Right renal pelvis (tissue), 4 donors: ENCODE results near the gene ANGEL2. TPM values are rescaled to one million over a fixed set of nuclear protein-coding genes. Genes with fewer than 3 reads are reported as not detected.
"Not testable (repeated sequence)": the region's sequence is repeated elsewhere in the genome, so short reads cannot be mapped to it uniquely, and the experiment has no call there.

Experiments
- DNase-seq, 4 donors: peaks; one replicate each; pipeline ENCODE4 v3.0.0-alpha.2; 2013; ENCODE audit warnings: low read depth in 4 of 4, low spot score in 3 of 4, missing footprints in 1 of 4
- polyA plus RNA-seq, 4 donors: library from polyadenylated mRNA; unstranded; fragments of 120-200 nt; gene quantifications; one replicate each; pipeline ENCODE4 v1.2.1, GENCODE V29; 2013; ENCODE audit not compliant: insufficient read length in 4 of 4

The ANGEL2 gene
- polyA plus RNA-seq, 4 donors: 32.1 to 39.9 (median 36.4) TPM

DNA sequence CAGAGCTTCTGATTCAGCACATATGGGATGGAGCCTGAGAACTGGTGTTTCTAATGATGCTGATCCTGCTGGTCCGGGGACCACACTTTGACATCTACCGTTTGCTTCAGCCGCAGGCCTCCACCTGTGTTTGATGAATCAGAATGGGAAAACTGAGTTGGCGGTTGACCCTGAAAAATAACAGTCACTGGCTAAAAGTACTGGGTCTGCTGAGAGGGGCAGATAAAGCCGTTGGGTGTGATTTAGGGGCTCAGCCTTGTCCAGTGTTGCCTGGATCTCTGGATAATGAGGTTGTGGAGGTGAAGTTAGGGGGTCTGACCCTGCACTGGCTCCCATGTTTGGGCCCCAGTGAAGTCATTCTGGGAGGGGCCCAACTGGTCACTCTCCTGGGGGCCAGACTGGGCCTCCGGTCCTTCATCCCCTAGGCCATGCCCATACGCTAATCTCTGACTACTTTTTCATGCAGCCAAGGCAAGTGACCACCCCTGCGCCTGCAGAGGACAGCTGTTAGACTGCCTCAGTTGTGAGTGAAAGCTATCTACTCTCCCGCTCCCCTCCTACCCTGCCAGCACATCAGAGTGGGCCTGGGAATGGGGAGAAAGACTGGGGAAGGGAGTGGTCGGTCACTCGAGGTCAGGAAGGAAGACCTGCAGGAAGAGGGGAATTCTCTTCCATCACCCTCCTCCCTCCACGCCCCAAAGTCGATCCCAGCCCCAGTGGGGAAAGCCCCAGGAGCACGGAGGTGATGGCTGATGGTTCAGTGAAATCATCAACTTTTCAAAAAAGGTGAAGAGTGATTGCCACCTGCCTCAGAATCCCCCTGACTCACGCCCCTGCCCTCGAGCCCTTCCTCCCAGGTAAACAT is 37.7 kb downstream of the ANGEL2 start:
- no peak for DNase-seq

DNA sequence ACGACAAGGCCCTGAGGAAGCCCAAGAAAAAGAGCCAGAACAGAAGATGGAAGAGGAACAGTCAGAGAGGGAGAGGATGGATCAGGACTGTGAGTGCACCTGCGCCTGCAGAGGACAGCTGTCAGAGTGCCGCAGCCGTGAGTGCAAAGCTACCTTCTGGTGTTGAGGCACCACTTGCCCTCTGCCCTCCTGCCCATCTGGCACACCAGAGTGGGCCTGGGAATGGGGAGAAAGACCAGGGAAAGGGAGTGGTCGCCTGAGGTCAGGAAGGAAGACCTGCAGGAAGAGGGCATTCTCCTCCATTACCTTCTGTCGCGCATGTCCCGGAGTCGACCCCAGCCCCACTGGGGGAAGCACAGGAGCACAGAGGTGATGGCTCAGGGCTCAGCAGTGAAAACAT is 39.1 kb downstream of the ANGEL2 start:
- no peak for DNase-seq

DNA sequence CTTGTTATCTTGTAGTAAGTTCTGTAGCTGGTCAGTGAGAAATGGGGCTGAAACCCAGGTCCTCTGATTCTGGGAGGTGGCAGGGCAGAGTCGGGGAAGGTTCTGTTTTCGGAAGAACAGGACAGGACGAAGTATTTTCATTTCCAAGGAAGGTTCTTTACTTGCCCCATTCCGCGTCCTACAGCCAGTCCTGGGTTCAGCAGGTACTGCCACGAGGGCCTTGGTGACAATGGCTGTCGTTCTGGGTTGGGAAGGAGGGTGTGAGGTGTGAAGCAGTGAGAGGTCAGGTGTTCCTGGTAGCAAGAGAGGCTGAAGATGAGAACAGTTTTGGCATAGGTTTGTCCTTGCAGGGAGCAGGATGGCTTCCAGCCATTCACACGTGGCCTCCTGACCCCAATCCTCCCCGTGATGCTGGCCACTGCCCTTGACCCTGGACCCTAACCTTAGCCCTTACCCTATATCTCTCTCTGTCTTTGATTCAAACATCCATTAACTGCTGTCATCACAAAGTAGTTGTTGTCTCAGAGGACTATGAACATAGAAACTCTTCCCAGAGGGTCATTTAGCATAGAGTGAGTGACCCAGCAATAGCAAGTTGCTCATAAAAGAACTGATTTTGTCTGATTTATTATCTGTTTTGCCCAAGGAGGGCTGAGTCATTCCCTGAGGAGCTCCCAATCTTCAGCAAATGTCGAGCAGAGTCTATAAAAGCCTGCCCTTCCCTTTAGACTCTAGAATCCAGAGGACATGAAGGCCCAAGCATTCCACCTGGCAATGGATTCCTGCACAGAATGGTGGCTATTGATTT is 40.4 kb downstream of the ANGEL2 start:
- DNase-seq: no peak

GRCh38 chr1:212974711-212975110 is 41.0 kb downstream of the ANGEL2 start:
- no peak for DNase-seq

- DNase-seq: no peak
Measured at GRCh38 chr1:212973899-212974298, 41.8 kb downstream of the ANGEL2 start.

DNA sequence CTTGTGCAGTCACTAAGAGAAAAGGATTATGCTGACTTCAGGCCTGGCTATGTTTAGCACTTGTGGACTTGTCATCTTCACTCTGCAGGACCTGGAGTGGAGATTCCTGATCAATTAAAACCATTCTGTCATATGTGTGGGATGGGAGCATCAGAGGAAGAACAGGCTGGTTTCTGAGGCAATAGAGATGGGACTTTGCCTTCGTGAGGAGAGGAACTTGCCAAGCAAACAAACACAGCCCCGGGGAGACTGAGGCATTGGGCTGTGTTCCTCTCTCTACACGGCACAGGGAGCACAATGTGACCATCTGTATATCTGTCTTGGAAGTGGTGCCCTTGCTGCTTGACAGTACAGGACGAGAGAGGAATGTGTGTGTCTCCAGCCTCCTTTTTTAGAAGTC is 42.2 kb downstream of the ANGEL2 start:
- DNase-seq: no peak

DNA sequence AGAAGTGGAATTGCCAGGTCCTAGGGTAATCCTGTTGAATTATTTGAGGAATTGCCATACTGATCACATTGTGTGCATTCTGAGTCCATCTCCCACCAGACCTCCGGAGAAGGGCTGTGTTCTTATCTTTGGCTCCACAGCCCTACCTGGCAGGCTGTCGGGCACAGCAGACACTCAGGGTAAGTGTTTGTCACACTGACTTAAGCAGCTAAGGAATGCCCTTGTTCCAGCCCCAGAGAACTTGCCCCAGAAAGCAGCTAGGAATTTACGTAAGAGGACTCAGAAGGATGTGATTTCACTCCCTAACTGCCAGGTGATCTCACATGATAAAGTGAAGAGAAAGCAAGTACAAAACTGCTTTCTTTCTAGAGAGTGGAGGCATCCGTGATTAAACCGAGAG is 44.4 kb downstream of the ANGEL2 start:
- no peak for DNase-seq

GRCh38 chr1:212970085-212970484 is 45.6 kb downstream of the ANGEL2 start:
- no peak for DNase-seq

- DNase-seq: no peak
Measured at GRCh38 chr1:212968368-212968863, 47.3 kb downstream of the ANGEL2 start.

DNA sequence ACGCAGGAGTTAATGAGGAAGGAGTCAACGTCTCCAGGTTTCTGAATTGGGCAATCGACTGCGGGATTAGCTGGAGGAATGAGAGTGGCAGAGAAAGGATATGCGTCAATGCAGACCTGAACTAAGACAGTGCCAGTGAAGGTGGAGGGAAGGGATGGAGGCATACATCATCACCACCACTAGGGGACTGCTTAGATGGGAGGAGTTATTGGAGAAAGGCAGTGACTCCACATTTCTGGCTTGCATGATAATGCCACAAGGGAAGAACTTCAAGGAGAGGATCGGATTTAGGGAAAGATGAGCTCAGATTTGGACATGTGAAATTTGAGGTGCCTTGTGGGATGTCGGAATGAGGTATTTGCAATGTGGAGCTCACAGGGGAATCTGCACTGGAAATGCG is 47.9 kb downstream of the ANGEL2 start:
- no peak for DNase-seq

- DNase-seq: no peak
Measured at GRCh38 chr1:212966616-212967015, 49.1 kb downstream of the ANGEL2 start.

GRCh38 chr1:212964993-212965392 is 50.7 kb downstream of the ANGEL2 start:
- DNase-seq: not testable (repeated sequence)

DNA sequence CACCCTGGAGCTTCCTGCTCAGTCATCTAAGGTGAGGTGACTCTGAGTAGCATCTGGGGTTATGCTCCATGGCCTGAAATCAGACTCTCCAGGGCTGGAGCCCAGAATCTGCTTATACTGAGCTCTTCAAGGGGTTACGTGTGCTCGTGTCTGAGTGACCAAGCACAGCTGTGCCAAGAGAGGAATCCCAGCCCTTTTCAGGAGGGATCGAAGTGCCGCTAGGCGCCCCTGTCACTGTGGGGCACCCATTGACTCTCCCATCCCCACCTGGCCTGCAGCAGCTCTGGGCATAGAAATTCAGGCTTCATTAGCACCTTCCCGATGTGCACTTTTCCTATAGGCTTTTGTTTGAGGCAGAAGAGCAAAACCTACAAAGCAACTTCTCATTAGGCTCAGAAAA is 51.6 kb downstream of the ANGEL2 start:
- no peak for DNase-seq

DNA sequence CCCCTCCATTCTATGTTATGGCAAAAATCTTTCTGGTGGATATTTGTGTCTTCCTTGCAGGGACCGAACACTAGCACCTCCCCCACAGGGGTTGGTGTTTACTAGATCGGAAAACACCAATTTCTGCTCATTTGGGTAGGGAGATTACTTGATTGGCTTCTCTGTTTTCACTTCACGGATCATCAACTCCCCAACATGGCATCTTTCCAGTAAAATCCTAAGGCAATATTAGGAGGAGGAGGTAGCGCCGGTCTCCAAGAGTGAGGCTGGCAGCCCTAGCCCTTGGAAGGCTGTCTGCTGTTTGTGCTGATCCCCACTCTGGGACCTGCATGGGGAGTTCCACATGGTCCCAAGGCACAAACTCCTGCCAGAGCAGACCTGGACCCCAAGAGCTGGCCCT is 53.2 kb downstream of the ANGEL2 start:
- no peak for DNase-seq

DNA sequence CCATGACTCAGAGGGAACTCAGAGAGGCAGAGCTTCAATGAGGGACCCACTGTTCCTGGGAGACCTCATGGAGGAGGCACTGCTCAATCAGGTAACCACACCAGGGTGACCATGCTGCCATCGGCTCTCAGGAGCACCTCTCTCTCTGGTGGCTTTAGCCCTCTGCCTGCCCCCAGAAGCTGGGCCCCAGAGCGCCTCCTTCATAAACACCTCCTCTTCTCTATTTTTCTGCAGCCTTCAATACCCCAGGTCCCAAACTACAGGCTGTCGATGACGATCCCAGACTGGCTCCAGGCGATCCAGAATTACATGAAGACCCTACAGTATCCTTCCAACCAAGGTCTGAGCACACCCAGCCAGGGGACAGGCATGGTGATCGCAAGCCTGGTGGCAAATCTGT is 54.7 kb downstream of the ANGEL2 start:
- DNase-seq: no peak

DNA sequence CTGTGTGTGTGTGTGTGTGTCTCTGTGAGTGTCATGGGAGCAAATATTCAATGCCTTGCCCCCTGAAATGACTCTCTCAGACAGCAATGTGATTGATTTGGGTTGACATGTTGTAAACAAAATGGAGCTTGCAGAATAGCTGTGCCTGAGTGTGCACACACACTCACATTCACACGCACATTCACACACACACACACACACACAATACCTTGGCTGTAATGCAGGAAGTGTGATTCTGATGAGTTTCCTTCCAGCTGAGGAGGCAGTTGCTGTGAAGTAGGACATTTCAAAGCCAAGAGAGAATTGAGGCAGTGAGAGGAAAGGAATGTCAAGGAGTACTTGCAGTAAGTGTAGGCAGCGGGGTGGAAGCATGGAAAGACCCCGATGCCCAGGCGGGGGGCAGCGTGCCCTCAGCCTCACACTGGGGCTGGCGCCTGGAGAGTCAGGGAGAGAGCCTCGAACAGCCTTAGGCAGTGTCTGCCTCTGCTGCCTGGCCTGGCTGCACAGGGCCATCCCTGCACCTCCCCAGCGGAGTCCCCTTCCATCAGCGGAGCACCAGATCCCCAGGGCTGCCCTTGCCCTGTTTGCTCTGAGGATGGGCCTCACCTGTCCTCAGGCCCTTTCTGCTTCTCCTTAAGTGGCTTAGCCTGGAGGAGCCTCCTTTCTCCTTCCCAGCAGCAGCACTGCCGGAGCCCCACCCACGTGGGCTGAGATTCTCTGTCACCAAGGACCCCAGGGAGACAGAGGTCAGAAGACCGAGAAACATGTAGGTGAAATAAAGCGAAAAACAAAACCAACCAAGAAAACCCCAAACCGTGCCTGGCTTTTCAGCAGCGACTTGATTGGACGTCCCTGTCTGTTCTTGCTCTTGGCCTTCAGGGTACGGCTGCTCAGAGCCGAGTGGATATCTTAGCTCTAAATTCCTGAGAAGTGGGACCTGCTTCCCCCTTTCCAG is 56.1 kb downstream of the ANGEL2 start:
- no peak for DNase-seq

DNA sequence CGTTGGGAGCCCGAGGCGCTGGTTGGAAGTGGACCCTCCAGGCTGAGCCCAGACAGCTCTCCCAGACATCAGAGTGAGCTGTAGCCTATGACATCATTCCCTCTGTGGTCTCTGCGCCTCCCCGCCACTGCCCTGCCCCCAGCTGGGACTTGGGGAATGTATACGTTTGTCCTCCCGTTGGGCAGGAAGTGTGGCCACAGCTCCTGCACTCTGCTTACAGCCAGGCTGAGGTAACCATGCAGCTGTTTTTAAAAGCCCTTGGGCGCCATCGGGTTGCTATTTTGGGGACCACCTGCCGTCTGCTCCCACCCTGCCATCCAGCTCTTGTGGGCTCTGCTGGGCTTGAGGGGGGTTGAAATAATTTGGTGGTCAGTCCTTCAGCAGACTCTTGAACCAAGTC is 57.5 kb downstream of the ANGEL2 start:
- DNase-seq: no peak

GRCh38 chr1:212957546-212957945 is 58.1 kb downstream of the ANGEL2 start:
- no peak for DNase-seq

GRCh38 chr1:212955961-212956620 is 59.6 kb downstream of the ANGEL2 start:
- no peak for DNase-seq

GRCh38 chr1:212955098-212955497 is 60.6 kb downstream of the ANGEL2 start:
- DNase-seq: no peak
